DOHH2 (cell line): ENCODE results near the gene EXOSC2.

Experiments used
- H3F3A ChIP-seq: fragments of 200-600 bp; sonication (generic), shearing (Covaris generic); 2 replicates; pipeline ENCODE4 v1.6.0; 2016; ENCODE audit warnings: antibody characterized with exemption, mild to moderate bottlenecking; ENCODE audit not compliant: control insufficient read depth, insufficient read depth
- H3K27ac ChIP-seq: fragments of 200-600 bp; sonication (generic); 2 replicates; pipeline ENCODE4 v1.5.1; 2014; ENCODE audit warnings: low read depth, mild to moderate bottlenecking, low read length, moderate library complexity
- H3K27me3 ChIP-seq: fragments of 200-600 bp; sonication (generic); 2 replicates; pipeline ENCODE4 v1.6.1; 2014; ENCODE audit warnings: mild to moderate bottlenecking, low read length, mixed read lengths; ENCODE audit not compliant: control insufficient read depth
- H3K36me3 ChIP-seq: fragments of 200-600 bp; sonication (generic); 2 replicates; pipeline ENCODE4 v1.6.1; 2014; ENCODE audit warnings: mild to moderate bottlenecking, low read length, moderate library complexity, mixed read lengths; ENCODE audit not compliant: control insufficient read depth
- H3K4me1 ChIP-seq: fragments of 200-600 bp; sonication (generic); 2 replicates; pipeline ENCODE4 v1.6.1; 2014; ENCODE audit warnings: mild to moderate bottlenecking, low read length, mixed read lengths; ENCODE audit not compliant: control insufficient read depth
- H3K4me2 ChIP-seq: fragments of 200-600 bp; sonication (generic); 2 replicates; pipeline ENCODE4 v1.6.0; 2014; ENCODE audit warnings: mild to moderate bottlenecking, low read length, moderate library complexity
- H3K4me3 ChIP-seq: fragments of 200-600 bp; sonication (generic); 2 replicates; pipeline ENCODE4 v1.5.1; 2014; ENCODE audit warnings: mild to moderate bottlenecking, low read length, mixed read lengths
- H3K79me2 ChIP-seq: fragments of 200-600 bp; sonication (generic); 2 replicates; pipeline ENCODE4 v1.6.1; 2014; ENCODE audit warnings: mild to moderate bottlenecking, low read length, mixed read lengths; ENCODE audit not compliant: control insufficient read depth
- H3K9me2 ChIP-seq: fragments of 200-600 bp; sonication (generic); replicated peaks from 2 replicates; pipeline ENCODE4 v1.6.1; 2014; ENCODE audit warnings: mild to moderate bottlenecking, low read length, mixed read lengths; ENCODE audit not compliant: control insufficient read depth
- H3K9me3 ChIP-seq: fragments of 200-600 bp; sonication (generic); 2 replicates; pipeline ENCODE4 v1.6.1; 2014; ENCODE audit warnings: antibody characterized with exemption, low read length, mixed read lengths; ENCODE audit not compliant: control insufficient read depth, insufficient read depth
- H4K20me1 ChIP-seq: fragments of 200-600 bp; sonication (generic); 2 replicates; pipeline ENCODE4 v1.6.0; 2014; ENCODE audit warnings: low read depth, mild to moderate bottlenecking, antibody characterized with exemption, low read length, moderate library complexity; ENCODE audit not compliant: control insufficient read depth, insufficient read depth
- CTCF ChIP-seq: fragments of 200-600 bp; sonication (generic); IDR thresholded peaks from one replicate; pipeline ENCODE4 v1.5.1; 2014; ENCODE audit warnings: antibody characterized with exemption, mild to moderate bottlenecking, low read depth, low read length; ENCODE audit not compliant: poor library complexity, severe bottlenecking
- EZH2phosphoT487 ChIP-seq: fragments of 200-600 bp; sonication (generic); IDR thresholded peaks from 2 replicates; pipeline ENCODE4 v1.6.1; 2017; ENCODE audit warnings: borderline replicate concordance, mild to moderate bottlenecking, antibody characterized with exemption, low read length, moderate library complexity, mixed read lengths

Gene EXOSC2

GRCh38 chr9:130663977-130664250 is 29.7 kb upstream of the EXOSC2 start:
- Histone ChIP-seq H3F3A (no peaks in the 10 kb centered on the region), H3K4me3 (no peak overlapping the region), H3K4me2 (no peak overlapping the region), H3K79me2 (no peaks in the 10 kb centered on the region), H4K20me1 (no peaks in the 10 kb centered on the region), H3K9me3 (no peaks in the 10 kb centered on the region), H3K4me1 (no peaks in the 10 kb centered on the region), H3K36me3 (no peaks in the 10 kb centered on the region), H3K27me3 (peaks cover 27% of the 10 kb centered on the region), H3K9me2 (no peaks in the 10 kb centered on the region), H3K27ac (no peak overlapping the region)
- no peak for TF ChIP-seq CTCF
- no peak for TF ChIP-seq EZH2phosphoT487

- no peaks in the 10 kb centered on the region for H3K4me1 ChIP-seq
- H3K4me3 ChIP-seq, result no peak within 1 kb of the TSS
- no peaks in the 10 kb centered on the region for H3K36me3 ChIP-seq
- H3K27me3 ChIP-seq, result peaks cover 27% of the 10 kb centered on the region
- H3K9me3 ChIP-seq, result no peaks in the 10 kb centered on the region
- H3K9me2 ChIP-seq, result no peaks in the 10 kb centered on the region
- no peak within 1 kb of the TSS for H3K4me2 ChIP-seq
- no peak within 1 kb of the TSS for H3K27ac ChIP-seq
- no peaks in the 10 kb centered on the region for H3K79me2 ChIP-seq
- H3F3A ChIP-seq, result no peaks in the 10 kb centered on the region
- H4K20me1 ChIP-seq, result no peaks in the 10 kb centered on the region
- TF ChIP-seq EZH2phosphoT487 (no peak), CTCF (no peak)
Observed at GRCh38 chr9:130664251-130665028, 29.1 kb upstream of the EXOSC2 start, which contains the start of gene PRDM12. Gene PRDM12 (plus strand): TSS chr9:130664594. CDS start chr9:130664654, 60 bp downstream.

- Histone ChIP-seq H3K79me2 (no peaks in the 10 kb centered on the region), H3K27me3 (peaks cover 27% of the 10 kb centered on the region), H3K9me2 (no peaks in the 10 kb centered on the region), H3K4me3 (no peak overlapping the region), H4K20me1 (no peaks in the 10 kb centered on the region), H3F3A (no peaks in the 10 kb centered on the region), H3K4me2 (no peak overlapping the region), H3K36me3 (no peaks in the 10 kb centered on the region), H3K9me3 (no peaks in the 10 kb centered on the region), H3K27ac (no peak overlapping the region), H3K4me1 (no peaks in the 10 kb centered on the region)
- TF ChIP-seq EZH2phosphoT487 (no peak), CTCF (no peak)
Observed at GRCh38 chr9:130665029-130665430, 28.6 kb upstream of the EXOSC2 start.
